H1 (cell line): ENCODE data around the gene FANCM.

Experiments
- CTCF ChIP-seq, 3 experiments: IDR thresholded peaks; 1 replicate in 2 of 3; 2 replicates in 1 of 3; pipeline versions ENCODE4 v1.5.1 to v1.6.1; 2011; ENCODE audit warnings: low read length in 3 of 3, mild to moderate bottlenecking in 3 of 3, inconsistent platforms in 2 of 3, low read depth in 1 of 3, moderate library complexity in 1 of 3; ENCODE audit not compliant: insufficient read depth in 1 of 3; ENCODE audit errors: control extremely low read depth in 1 of 3
- HDAC6 ChIP-seq: IDR thresholded peaks from one replicate; pipeline ENCODE4 v1.7.1; 2012; ENCODE audit warnings: low read depth, mild to moderate bottlenecking, inconsistent platforms, low read length, moderate library complexity
- KDM5A ChIP-seq: fragments of 200-600 bp; IDR thresholded peaks from 2 replicates; pipeline ENCODE4 v1.7.1; 2012; ENCODE audit warnings: mild to moderate bottlenecking, low read length, inconsistent platforms, mixed read lengths
- MAX ChIP-seq: IDR thresholded peaks from 2 replicates; pipeline ENCODE4 v1.6.1; 2012; ENCODE audit warnings: inconsistent platforms
- POLR2A ChIP-seq, 2 experiments: IDR thresholded peaks; 1 replicate in 1 of 2; 2 replicates in 1 of 2; pipeline ENCODE4 v1.6.1; 2011; ENCODE audit warnings: low read depth in 2 of 2, low read length in 2 of 2, mild to moderate bottlenecking in 2 of 2; ENCODE audit errors: control extremely low read depth in 1 of 2
- POLR2AphosphoS5 ChIP-seq: IDR thresholded peaks from 2 replicates; pipeline ENCODE4 v1.6.1; 2011; ENCODE audit warnings: low read depth, low read length
- USF2 ChIP-seq: IDR thresholded peaks from 2 replicates; pipeline ENCODE4 v1.6.1; 2011; ENCODE audit warnings: low read length, improper control_type of control experiment
- ZNF274 ChIP-seq: IDR thresholded peaks from 2 replicates; pipeline ENCODE4 v1.7.0; 2012; ENCODE audit warnings: low read length, borderline replicate concordance; ENCODE audit errors: extremely low read depth

GRCh38 chr14:45136399-45136798 lies 669 bp downstream of the FANCM start:
- TF ChIP-seq CTCF (IDR thresholded peaks at IDR 0.05; ENCODE audit: control extremely low read depth in 1 of 3, insufficient read depth in 1 of 3, low read depth in 1 of 3, low read length in 3 of 3) (no peak), MAX (no peak), KDM5A (no peak), ZNF274 (no peak), POLR2A (IDR thresholded peaks at IDR 0.05; ENCODE audit: control extremely low read depth in 1 of 2, low read depth in 2 of 2, low read length in 2 of 2) (no peak), USF2 (no peak), POLR2AphosphoS5 (no peak), HDAC6 (no peak)
